Measurements from ENCODE around the gene DONSON.

Gene DONSON

DNA sequence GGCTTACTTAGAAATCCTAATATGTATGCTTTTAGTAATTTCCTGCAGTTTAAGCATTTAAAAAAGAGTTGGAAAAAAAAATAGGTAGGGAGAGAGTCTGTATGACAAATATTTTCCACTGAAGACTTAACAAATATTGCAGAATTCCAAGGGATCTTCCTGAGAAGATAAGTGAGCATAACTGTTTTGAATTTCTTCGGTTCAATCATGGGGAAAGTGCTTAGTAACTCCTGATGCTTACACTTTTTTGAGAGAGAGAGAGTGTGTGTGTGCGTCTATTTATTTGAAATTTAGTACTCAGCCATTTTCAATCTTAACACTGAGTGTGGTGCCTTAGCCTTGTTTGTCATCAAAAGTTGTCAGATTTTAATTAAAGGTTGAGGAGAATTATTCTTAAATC, 27.1 kb downstream of the DONSON start:
- no peak for DNase-seq (ENCODE audit: low spot score)

DNA sequence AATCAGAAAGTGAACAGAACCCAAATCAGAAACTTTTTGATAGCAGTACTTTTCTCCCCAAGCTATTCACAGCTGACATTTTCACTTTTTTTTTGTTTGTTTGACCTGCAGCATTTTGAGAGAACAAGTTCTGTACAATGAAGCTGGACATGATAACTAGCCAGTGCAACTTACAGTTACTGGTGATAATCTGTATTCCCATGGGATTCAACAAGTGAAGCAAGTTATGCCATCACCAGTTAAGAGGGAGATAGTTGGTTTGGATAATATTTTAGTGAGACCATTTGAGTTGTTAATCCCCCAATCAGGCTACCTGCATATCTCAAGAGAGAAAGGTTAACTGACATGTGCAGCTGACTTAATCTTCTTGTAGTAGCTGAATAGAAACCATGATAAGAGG, 27.5 kb downstream of the DONSON start:
- no peak for DNase-seq (ENCODE audit: low spot score)

DNA sequence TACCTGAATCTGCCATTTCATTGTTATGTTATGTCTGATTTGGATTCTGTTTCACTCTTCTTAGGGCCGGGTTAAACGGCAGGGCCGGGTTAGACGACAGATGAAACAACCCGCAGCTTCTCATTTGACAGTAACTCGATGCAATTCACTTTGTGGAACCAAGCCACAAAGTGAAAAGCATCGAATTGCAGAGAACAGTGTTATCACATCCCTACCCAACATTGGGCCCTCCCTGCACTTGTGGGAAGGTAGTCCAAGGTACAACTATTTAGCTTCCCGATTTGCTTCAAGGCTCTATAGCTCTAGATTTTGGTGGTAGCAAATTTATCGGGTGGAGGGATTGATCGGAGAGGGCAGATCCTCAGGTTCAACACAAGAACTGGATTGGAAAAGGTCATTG, 28.7 kb downstream of the DONSON start:
- DNase-seq (ENCODE audit: low spot score) = no peak

GRCh38 chr21:33558777-33559421, 29.6 kb downstream of the DONSON start:
- DNase-seq (ENCODE audit: low spot score) = no peak

- no peak for DNase-seq (ENCODE audit: low spot score)
Measured at GRCh38 chr21:33557447-33557846, 31.0 kb downstream of the DONSON start.

DNA sequence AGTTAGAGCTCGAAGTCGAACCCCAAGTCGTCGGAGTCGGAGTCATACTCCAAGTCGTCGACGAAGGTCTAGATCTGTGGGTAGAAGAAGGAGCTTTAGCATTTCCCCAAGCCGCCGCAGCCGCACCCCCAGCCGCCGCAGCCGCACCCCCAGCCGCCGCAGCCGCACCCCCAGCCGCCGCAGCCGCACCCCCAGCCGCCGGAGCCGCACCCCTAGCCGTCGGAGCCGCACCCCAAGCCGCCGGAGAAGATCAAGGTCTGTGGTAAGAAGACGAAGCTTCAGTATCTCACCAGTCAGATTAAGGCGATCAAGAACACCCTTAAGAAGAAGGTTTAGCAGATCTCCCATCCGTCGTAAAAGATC, 33.5 kb downstream of the DONSON start:
- DNase-seq (ENCODE audit: low spot score) = no peak

- no peak for DNase-seq (ENCODE audit: low spot score)
Measured at GRCh38 chr21:33554236-33554981, 34.1 kb downstream of the DONSON start.

- DNase-seq (ENCODE audit: low spot score) = no peak
Measured at GRCh38 chr21:33552999-33553598, 35.4 kb downstream of the DONSON start.

GRCh38 chr21:33552093-33552998, 36.1 kb downstream of the DONSON start:
- no peak for DNase-seq (ENCODE audit: low spot score)

- DNase-seq (ENCODE audit: low spot score) = no peak
Measured at GRCh38 chr21:33551664-33552063, 36.8 kb downstream of the DONSON start.

DNA sequence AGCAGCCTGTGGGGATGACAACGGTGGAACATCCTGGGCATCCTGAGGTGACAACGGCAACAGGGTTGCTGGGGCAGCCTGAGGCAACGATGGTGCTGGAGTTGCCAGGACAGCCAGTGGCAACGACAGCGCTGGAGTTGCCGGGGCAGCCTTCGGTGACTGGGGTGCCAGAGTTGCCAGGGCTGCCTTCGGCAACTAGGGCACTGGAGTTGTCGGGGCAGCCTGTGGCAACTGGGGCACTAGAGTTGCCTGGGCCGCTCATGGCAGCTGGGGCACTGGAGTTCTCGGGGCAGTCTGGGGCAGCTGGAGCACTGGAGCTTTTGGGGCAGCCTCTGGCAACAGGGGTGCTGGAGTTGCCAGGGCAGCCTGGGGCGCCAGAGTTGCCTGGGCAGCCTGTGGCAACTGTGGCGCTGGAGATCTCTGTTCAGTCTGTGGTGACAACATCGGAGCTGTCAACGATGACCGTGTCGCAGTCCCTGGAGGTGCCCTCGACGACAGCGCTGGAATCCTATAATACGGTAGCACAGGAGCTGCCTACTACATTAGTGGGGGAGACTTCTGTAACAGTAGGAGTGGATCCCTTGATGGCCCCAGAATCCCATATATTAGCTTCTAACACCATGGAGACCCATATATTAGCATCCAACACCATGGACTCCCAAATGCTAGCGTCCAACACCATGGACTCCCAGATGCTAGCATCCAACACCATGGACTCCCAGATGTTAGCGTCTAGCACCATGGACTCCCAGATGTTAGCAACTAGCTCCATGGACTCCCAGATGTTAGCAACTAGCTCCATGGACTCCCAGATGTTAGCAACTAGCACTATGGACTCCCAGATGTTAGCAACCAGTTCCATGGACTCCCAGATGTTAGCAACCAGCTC, 37.5 kb downstream of the DONSON start:
- DNase-seq (ENCODE audit: low spot score) = no peak

- DNase-seq (ENCODE audit: low spot score) = no peak
Measured at GRCh38 chr21:33549848-33550771, 38.4 kb downstream of the DONSON start.

DNA sequence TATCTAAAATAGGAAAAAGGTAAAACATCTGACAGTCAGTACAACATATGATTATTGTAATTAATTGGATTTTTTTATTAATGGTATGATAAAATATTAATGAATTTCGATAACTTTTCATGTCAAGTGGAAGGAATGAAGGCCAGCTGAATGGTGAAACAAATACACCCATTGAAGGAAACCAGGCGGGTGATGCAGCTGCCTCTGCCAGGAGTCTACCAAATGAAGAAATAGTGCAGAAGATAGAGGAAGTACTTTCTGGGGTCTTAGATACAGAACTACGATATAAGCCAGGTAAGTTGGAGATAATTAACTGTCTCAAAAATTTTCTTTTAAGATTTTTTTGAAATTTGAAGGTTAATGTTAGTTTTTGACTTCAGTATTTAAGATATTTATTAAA, 42.4 kb downstream of the DONSON start:
- no peak for DNase-seq (ENCODE audit: low spot score)

DNA sequence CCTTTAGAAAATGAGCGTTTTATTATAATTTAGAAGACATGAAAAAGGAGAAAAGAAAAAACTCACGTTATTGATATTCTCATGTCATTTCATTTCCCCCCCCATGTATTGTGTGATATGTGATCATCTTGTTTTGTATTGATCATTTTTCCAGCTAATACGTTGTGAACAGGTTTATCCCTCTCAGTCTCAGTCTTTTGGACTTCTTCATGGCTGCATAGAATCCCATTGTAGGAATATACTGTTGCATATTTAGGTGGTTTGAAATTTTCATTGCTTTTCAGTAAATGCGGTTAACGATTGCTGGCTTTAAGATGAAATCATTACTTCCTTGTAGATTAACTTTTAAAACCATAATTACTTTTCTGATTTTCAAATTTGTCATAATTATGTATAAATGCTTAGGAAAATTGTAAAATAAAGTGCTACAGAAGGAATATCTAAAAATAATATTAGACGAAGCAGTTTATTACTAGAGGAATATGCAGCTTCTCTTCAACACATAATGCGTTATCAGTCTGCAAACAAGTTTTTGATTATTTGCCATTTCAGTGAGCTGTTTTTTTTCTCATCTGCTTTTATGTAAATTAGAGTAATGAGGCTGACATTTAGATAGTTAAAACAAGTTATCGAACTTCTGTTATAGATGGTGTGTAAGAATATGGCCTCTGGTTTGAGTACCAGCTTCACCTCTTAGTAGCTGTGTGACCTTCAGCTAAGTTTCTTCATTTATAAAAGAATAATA, 43.9 kb downstream of the DONSON start:
- no peak for DNase-seq (ENCODE audit: low spot score)

DNA sequence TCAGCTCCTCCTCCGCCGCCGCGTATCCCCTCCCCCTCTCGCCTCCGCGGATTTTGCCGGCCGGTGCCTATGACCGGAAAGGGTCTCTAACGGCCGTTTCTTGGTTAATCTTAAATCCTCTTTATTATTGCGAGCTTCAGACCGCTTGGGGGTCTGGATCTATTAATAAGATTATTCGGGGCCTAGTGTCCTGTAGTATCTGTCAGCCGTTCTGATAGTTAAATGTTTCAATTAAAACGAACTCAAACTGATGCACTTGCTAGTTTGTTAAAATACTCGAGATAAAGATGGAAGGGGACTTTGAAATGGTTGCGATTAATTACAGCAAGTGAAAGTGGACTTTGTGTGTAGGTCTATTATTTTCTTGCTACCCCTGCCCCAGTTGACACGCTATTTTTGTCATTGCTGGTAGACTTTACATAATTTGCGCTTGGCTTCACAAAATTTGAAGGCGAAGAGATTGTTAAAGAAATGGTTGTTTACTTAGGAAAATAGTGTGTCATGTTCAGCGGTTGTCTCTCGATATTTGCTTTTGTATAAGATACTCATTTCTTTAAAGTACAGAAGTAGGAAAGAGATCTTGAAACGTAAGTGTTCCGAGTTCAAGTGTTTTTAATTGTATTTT, 44.9 kb downstream of the DONSON start:
- no peak for DNase-seq (ENCODE audit: low spot score)

GRCh38 chr21:33542640-33543504, 45.6 kb downstream of the DONSON start, which contains the start of gene SON:
SON (plus strand) TSS chr21:33543038; CDS start chr21:33543093, 55 bp downstream.
- DNase-seq (ENCODE audit: low spot score) = peak; percentile 94

DNA sequence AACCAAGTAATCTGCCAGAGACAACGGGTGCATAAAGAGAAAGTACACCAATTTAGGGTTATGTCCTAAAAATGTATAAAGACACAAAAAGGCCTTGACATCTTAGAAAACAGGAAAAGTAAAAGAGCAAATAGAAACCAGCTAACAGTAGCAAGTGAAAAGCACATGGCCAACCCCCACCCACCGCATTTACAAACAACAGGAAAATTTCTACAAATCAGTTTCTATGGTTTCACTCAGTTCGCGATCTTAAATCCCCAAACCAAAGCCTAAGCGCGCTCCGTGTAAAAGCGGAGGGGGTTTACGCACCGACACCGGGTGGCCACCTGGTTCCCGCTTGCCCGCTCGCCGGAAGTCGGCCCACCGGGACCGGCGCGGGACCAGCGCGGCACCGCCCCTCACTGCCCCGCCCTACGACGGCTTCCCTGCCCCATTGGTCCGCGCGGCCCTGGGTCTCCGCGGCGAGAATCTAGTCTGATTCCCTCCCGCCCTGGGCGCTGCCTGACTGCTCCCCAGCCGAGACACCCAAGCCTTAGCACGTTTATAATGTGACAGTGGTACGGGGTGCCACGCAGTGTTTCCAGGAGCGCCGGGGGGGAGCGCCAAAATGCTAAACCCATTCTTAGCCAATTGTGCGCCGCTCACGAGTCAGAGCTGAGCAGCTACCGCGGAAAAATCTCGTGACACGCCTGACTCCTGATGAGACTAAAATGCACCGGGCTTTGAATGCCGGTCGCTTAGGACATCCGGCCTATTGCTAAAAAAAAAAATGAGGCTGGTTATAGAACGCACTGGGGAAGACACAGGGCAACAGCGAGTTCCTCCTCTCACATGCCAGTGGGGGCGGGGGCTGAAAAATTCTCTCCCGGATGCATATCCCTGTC, 46.5 kb downstream of the DONSON start, which contains the start of gene GART:
Gene GART (minus strand): TSS at position 362 of the 884 bp plus-strand sequence. CDS start 2,802 bp downstream, outside the sequence.
- DNase-seq (ENCODE audit: low spot score) = peak; percentile 57

All from HuH-7 (cell line).